Measurements from ENCODE around the gene HRAS. TPM values are rescaled to one million over a fixed set of nuclear protein-coding genes. Genes with fewer than 3 reads are reported as not detected.

The HRAS gene
- total and polyA plus RNA-seq, 2 donors (not counting 3 experiments of a cell fraction or from before 2014, with no cell fraction given), result 103 to 109 TPM

GRCh38 chr11:584287-584686, 48.9 kb upstream of the HRAS start:
- no peaks in the 10 kb centered on the region for H3K9me3 ChIP-seq (replicated peaks; ENCODE audit: control insufficient read depth, insufficient read depth, low read length)
- H4K20me1 ChIP-seq (replicated peaks; ENCODE audit: control insufficient read depth, extremely low read depth, insufficient read depth, low read length), result no peaks in the 10 kb centered on the region
- H2AFZ ChIP-seq (ENCODE audit: low read depth, low read length), result no peak overlapping the region
- no peak for DNase-seq (ENCODE audit: low read depth, low spot score)
- no peak overlapping the region for H3K4me3 ChIP-seq (replicated peaks in 1 of 3; ENCODE audit: insufficient read depth in 1 of 3, low read depth in 1 of 3, low read length in 3 of 3)
- H3K79me2 ChIP-seq (ENCODE audit: control insufficient read depth, insufficient read depth, low read length), result peaks cover 38% of the 10 kb centered on the region
- no TSS peak for BruUV-seq (replicated peaks)
- intact Hi-C loops (cut with micrococcal nuclease) (no loop called here), dilution Hi-C loops (cut with MboI; ENCODE audit: extremely low pct_ligation_motif_present, low sequenced_read_pairs) (no loop called here)
- no peak overlapping the region for H3K9ac ChIP-seq (replicated peaks; ENCODE audit: extremely low read depth, insufficient read depth, low read length)
- no peak for FAIRE-seq
- ChIA-PET POLR2A (no interaction called here), CTCF (no interaction called here)
- no peak overlapping the region for H3K4me2 ChIP-seq (ENCODE audit: insufficient read depth, low read length)
- no peak for TF ChIP-seq EZH2 (IDR thresholded peaks at IDR 0.05; ENCODE audit: borderline replicate concordance, low read depth, low read length, severe bottlenecking)
- no peak for TF ChIP-seq MAX (IDR thresholded peaks at IDR 0.05; ENCODE audit: insufficient read depth, insufficient read length)
- no peak for TF ChIP-seq JUN (IDR thresholded peaks at IDR 0.05; ENCODE audit: borderline replicate concordance, insufficient read depth, insufficient read length, low read depth)
- H3K9me1 ChIP-seq (replicated peaks; ENCODE audit: control insufficient read depth, extremely low read depth, insufficient read depth, low read length), result no peaks in the 10 kb centered on the region
- H3K4me1 ChIP-seq (ENCODE audit: control insufficient read depth, extremely low read depth, insufficient read depth, low read length), result peaks cover 11% of the 10 kb centered on the region
- H3K36me3 ChIP-seq (ENCODE audit: control insufficient read depth in 2 of 2, extremely low read depth in 1 of 2, insufficient read depth in 2 of 2, low read length in 2 of 2), result peaks cover 3 to 28% of the 10 kb centered on the region in 2 experiments
- H3K27ac ChIP-seq (ENCODE audit: insufficient read depth, low read depth, low read length), result no peak overlapping the region
- H3K27me3 ChIP-seq (ENCODE audit: control insufficient read depth in 2 of 2, insufficient read depth in 2 of 2, low read length in 2 of 2), result no peaks in the 10 kb centered on the region

GRCh38 chr11:581752-582151, 46.4 kb upstream of the HRAS start:
- H4K20me1 ChIP-seq (replicated peaks; ENCODE audit: control insufficient read depth, extremely low read depth, insufficient read depth, low read length), result no peaks in the 10 kb centered on the region
- dilution Hi-C loops (cut with MboI; ENCODE audit: extremely low pct_ligation_motif_present, low sequenced_read_pairs), result no loop called here
- CTCF ChIA-PET, result no interaction called here

More at GRCh38 chr11:581752-582151, 46.4 kb upstream of the HRAS start:
- FAIRE-seq, result no peak
- TF ChIP-seq MYC (IDR thresholded peaks at IDR 0.05; ENCODE audit: low read depth, low read length), result no peak
- no peak for TF ChIP-seq EZH2 (IDR thresholded peaks at IDR 0.05; ENCODE audit: borderline replicate concordance, low read depth, low read length, severe bottlenecking)
- TF ChIP-seq MAX (IDR thresholded peaks at IDR 0.05; ENCODE audit: insufficient read depth, insufficient read length), result no peak
- no peak for TF ChIP-seq FOS (IDR thresholded peaks at IDR 0.05; ENCODE audit: borderline replicate concordance, insufficient read depth, low read length)
- no peak for TF ChIP-seq POLR2A (IDR thresholded peaks at IDR 0.05; ENCODE audit: low read depth, low read length)
- TF ChIP-seq POLR2AphosphoS5 (IDR thresholded peaks at IDR 0.05; ENCODE audit: insufficient read depth, low read depth, low read length), result no peak
- TF ChIP-seq GATA2 (IDR thresholded peaks at IDR 0.05; ENCODE audit: insufficient read depth, insufficient read length, low read depth, low read length), result no peak
- TF ChIP-seq CTCF (IDR thresholded peaks at IDR 0.05; ENCODE audit: extremely low read depth in 1 of 2, insufficient read depth in 1 of 2, low read depth in 1 of 2, low read length in 2 of 2), result no peak
- TF ChIP-seq JUN (IDR thresholded peaks at IDR 0.05; ENCODE audit: borderline replicate concordance, insufficient read depth, insufficient read length, low read depth), result no peak
- H3K4me1 ChIP-seq (ENCODE audit: control insufficient read depth, extremely low read depth, insufficient read depth, low read length), result peaks cover 14% of the 10 kb centered on the region
- H3K4me2 ChIP-seq (ENCODE audit: insufficient read depth, low read length), result no peak overlapping the region
- H3K9ac ChIP-seq (replicated peaks; ENCODE audit: extremely low read depth, insufficient read depth, low read length), result no peak overlapping the region
- H2AFZ ChIP-seq (ENCODE audit: low read depth, low read length), result no peak overlapping the region
- no peaks in the 10 kb centered on the region for H3K9me3 ChIP-seq (replicated peaks; ENCODE audit: control insufficient read depth, insufficient read depth, low read length)
- H3K27me3 ChIP-seq (ENCODE audit: control insufficient read depth in 2 of 2, insufficient read depth in 2 of 2, low read length in 2 of 2), result no peaks in the 10 kb centered on the region
- no peak overlapping the region for H3K27ac ChIP-seq (ENCODE audit: insufficient read depth, low read depth, low read length)
- H3K9me1 ChIP-seq (replicated peaks; ENCODE audit: control insufficient read depth, extremely low read depth, insufficient read depth, low read length), result no peaks in the 10 kb centered on the region
- no TSS peak for BruUV-seq (replicated peaks)
- POLR2A ChIA-PET, result no interaction called here
- no peak for DNase-seq (ENCODE audit: low read depth, low spot score)
- peaks cover 56% of the 10 kb centered on the region for H3K79me2 ChIP-seq (ENCODE audit: control insufficient read depth, insufficient read depth, low read length)
- intact Hi-C loops (cut with micrococcal nuclease), result no loop called here
- peaks cover 0 to 18% of the 10 kb centered on the region in 2 experiments for H3K36me3 ChIP-seq (ENCODE audit: control insufficient read depth in 2 of 2, extremely low read depth in 1 of 2, insufficient read depth in 2 of 2, low read length in 2 of 2)
- no peak overlapping the region for H3K4me3 ChIP-seq (replicated peaks in 1 of 3; ENCODE audit: insufficient read depth in 1 of 3, low read depth in 1 of 3, low read length in 3 of 3)

Data from endothelial cell of umbilical vein (primary cell).